Measurements from ENCODE around the gene PEMT.

The PEMT gene

DNA sequence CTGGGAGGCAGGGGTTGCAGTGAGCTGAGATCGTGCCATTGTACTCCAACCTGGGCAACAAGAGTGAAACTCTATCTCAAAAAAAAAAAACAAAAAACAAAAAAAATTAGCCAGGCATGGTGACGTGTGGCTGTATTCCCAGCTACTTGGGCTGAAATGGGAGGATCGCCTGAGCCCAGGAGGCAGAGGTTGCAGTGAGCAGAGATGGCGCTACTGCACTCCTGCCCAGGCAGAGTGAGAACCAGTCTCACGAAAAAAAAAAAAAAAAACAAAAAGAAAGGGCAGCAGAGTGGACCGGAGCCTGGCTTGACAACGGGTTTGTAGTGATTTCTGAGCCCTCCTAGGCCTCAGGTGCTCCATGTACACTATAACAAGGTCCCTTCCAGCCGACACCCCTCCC, 33.1 kb downstream of the PEMT start:
- TF ChIP-seq ZNF274 (IDR thresholded peaks at IDR 0.05; ENCODE audit: low read depth, low read length), result no peak
- H3K4me3 ChIP-seq (ENCODE audit: low read length), result no peak overlapping the region

DNA sequence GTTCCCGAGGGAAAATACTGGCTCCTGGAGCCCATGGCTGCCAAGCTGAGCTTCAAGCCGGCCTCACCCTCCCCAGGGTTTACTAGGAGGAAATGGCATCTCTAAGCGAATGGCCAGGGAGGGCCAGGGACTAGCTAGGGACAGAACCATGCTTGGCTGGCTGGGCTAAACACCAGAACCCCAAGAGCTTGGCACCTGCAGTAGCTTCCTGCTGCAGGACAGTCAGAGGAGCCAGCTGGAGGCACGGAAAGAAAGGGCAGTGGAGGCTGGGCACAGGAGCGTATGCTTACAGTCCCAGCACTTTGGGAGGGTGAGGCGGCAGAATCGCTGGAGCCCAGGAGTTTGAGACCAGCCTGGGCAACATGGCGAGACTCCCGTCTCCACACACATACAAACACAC, 33.7 kb downstream of the PEMT start:
- H3K4me3 ChIP-seq (ENCODE audit: low read length), result no peak overlapping the region
- TF ChIP-seq ZNF274 (IDR thresholded peaks at IDR 0.05; ENCODE audit: low read depth, low read length), result no peak

DNA sequence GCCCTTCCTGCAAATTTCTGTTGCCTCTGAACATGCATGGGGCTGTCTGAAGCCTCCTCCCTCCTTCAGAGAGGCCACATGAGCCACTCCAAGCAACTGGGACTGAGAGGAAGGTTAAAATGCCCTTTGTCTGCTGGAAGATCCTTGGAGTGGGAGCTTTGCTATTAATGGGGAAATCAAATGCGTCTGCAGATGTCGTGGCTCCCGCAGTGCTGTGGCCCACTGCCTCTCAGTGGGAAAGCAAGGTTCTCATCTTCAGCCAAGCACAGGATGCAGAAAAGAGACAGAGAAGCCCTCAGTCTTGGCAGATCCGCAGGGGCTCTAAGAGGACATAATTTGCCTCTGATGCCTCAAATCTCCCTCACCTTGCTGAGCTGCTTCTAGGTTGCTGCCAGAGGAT, 34.8 kb downstream of the PEMT start:
- TF ChIP-seq ZNF274 (IDR thresholded peaks at IDR 0.05; ENCODE audit: low read depth, low read length), result no peak

GRCh38 chr17:17555906-17556305, 35.6 kb downstream of the PEMT start:
- H3K4me3 ChIP-seq (ENCODE audit: low read length), result no peak overlapping the region

More for the DNA sequence above, 34.8 kb downstream of the PEMT start:
- no peak overlapping the region for H3K4me3 ChIP-seq (ENCODE audit: low read length)

DNA sequence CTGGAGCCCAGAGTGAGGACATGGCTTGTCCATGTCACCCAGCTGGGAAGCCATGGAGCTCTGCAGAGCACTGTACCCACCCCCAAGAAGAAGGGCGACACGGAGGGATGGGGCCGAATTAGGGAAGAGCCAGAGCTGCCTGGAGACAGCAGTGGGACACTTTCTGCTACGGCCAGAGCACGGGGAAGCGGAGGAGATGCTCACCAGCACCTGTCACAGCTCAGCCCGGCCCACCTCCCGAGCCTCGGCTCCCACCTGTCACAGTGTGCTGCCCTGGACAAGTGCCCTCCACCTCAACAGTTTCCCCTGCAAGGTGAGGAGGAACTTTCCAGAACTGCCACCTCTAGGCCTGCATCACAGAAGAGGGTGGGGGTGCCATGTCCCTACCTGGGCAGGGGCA, 36.4 kb downstream of the PEMT start:
- no peak overlapping the region for H3K4me3 ChIP-seq (ENCODE audit: low read length)
- TF ChIP-seq ZNF274 (IDR thresholded peaks at IDR 0.05; ENCODE audit: low read depth, low read length), result no peak

More at GRCh38 chr17:17555906-17556305, 35.6 kb downstream of the PEMT start:
- no peak for TF ChIP-seq ZNF274 (IDR thresholded peaks at IDR 0.05; ENCODE audit: low read depth, low read length)

GRCh38 chr17:17554266-17554665, 37.2 kb downstream of the PEMT start:
- no peak overlapping the region for H3K4me3 ChIP-seq (ENCODE audit: low read length)
- TF ChIP-seq ZNF274 (IDR thresholded peaks at IDR 0.05; ENCODE audit: low read depth, low read length), result no peak

DNA sequence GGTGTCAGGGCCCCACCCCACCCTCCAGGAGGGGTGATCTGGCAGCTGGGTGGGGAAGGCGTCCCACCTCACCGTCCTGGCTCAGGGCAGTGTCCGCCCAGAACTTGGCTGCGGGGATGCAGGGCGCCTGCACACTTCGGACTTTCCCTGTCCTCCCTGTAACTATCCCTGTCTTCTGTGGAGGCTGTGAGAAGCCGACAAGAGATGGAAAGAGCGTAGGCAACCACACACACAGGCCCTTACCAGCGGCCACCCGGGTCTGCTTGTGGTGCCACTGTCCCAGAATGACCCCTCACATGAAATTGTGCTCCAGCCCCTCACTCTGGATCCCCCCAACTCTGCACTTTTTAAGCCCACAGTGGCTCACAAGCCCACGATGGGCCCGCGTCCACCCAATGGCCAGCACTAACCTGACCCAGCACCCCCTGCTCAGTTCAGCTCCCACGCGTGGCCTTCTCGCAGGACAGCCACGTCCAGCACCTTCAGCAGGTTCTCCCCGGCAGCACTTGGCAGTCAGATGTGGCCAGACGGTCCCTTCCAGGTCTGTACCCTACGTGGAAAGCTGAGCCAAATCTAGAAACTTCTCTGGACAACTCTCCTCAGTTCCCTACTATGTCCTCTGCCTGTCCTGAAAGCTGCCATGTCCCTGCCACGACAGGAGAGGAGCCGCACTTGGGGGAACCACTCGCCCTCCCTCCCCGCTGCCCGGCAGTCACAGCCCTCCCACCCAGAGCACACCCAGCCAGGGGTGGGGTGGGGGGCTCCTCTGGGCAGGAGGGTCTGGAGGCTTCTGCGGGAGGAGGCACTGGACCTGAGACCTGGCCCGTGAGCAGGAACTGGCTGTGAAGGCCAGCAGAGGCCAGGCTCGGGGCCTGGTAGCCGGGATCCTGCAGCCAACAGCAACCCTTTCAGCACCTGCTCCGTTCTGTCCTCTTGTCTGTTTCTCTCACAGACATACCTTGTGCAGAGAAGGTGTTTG, 38.0 kb downstream of the PEMT start:
- H3K4me3 ChIP-seq (ENCODE audit: low read length), result no peak overlapping the region
- TF ChIP-seq ZNF274 (IDR thresholded peaks at IDR 0.05; ENCODE audit: low read depth, low read length), result no peak

DNA sequence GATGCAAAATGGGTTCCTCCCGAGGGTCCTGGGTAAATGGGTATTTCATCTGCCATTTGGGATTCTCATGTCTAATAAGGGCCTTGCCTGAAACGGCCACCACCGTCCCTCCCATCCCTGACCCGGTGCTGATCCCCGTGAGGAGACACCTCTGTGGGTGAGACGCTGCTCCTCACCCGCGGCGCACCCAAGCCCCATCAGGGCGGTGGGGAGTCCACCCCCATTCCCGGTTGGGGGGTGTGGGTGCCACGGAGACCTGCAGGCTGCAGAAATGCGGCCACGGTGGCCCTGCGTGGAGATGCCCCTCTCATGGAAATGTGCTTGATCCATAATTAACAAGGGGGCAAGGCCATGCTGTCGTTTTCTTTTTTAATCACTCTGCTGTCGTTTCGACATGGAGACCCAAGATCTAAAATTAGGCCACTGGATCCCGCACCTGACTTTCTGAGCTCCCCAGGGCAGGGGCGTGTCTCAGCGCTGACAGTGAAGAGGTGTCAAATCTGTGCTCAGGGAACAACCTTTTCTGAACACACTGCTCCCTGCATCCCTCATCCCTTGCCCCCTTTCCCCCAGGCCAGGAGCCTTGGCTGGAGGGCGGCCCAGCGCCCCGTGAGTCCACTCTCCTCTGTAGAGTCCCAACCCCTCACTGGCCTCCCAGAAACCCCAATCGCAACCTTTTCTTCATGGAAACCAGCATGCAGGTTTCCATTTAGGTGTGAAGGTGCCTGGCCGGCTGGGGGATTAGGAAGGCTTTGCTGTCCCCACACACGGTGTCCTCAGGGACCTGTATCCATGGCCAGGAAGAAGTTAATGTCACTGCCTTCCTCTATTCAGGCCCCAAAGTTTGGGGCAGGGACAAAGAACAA, 38.9 kb downstream of the PEMT start:
- no peak for TF ChIP-seq ZNF274 (IDR thresholded peaks at IDR 0.05; ENCODE audit: low read depth, low read length)
- no peak overlapping the region for H3K4me3 ChIP-seq (ENCODE audit: low read length)

GRCh38 chr17:17551361-17551760, 40.1 kb downstream of the PEMT start:
- TF ChIP-seq ZNF274 (IDR thresholded peaks at IDR 0.05; ENCODE audit: low read depth, low read length), result no peak
- H3K4me3 ChIP-seq (ENCODE audit: low read length), result no peak overlapping the region

DNA sequence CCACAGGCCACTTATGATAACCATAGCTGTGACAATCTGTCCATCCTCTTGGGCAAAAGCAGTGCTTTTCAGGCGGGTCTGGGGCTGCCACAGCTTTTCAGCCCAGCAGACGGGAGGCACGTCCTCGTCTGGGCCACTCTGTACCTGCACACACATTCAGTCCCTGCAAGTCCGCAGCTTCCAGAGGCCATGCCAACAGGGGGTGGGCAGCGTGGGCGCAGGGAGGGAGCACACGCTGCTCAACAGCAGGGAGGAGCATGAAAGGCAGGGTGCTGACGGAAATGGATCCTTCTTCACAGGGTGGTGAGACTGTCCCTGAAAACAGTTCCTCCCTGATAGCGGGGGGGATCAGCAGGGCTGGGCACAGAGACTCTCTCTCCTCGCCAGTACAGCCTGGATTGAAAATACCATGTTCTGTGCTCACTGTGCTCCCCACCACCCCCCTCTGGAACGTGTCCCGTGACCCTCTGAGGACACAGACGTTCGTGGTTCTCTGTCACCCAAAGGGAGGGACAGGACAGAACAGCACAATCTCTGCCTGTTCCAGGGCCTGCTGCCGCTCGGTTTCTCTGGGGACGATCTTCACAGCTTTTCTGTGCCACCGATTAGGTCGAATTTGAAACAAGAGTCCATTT, 41.7 kb downstream of the PEMT start:
- H3K4me3 ChIP-seq (ENCODE audit: low read length), result no peak overlapping the region
- TF ChIP-seq ZNF274 (IDR thresholded peaks at IDR 0.05; ENCODE audit: low read depth, low read length), result no peak

DNA sequence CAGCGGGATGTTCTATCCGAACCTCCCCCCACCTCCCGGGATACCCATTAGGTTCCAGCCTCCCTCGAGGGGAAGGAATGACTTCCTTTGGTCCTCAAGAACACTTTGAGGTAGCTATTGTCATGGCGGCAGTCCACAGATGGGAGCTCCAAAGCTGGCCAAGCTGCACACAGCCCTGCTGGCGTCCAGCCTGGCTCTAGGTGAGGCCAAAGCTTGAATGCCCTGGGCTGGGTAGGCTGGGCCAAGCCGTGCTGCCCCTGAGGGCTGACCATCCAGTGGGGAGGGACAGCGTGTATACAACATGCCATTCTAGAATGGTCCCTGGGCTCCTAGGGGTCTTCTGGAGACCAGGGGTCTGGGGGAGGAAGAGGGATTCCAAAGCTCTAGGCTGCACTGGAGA, 43.5 kb downstream of the PEMT start:
- no peak for TF ChIP-seq ZNF274 (IDR thresholded peaks at IDR 0.05; ENCODE audit: low read depth, low read length)
- H3K4me3 ChIP-seq (ENCODE audit: low read length), result no peak overlapping the region

- no peak overlapping the region for H3K4me3 ChIP-seq (ENCODE audit: low read length)
- TF ChIP-seq ZNF274 (IDR thresholded peaks at IDR 0.05; ENCODE audit: low read depth, low read length), result no peak
Observed at GRCh38 chr17:17547210-17547764, 44.2 kb downstream of the PEMT start.

DNA sequence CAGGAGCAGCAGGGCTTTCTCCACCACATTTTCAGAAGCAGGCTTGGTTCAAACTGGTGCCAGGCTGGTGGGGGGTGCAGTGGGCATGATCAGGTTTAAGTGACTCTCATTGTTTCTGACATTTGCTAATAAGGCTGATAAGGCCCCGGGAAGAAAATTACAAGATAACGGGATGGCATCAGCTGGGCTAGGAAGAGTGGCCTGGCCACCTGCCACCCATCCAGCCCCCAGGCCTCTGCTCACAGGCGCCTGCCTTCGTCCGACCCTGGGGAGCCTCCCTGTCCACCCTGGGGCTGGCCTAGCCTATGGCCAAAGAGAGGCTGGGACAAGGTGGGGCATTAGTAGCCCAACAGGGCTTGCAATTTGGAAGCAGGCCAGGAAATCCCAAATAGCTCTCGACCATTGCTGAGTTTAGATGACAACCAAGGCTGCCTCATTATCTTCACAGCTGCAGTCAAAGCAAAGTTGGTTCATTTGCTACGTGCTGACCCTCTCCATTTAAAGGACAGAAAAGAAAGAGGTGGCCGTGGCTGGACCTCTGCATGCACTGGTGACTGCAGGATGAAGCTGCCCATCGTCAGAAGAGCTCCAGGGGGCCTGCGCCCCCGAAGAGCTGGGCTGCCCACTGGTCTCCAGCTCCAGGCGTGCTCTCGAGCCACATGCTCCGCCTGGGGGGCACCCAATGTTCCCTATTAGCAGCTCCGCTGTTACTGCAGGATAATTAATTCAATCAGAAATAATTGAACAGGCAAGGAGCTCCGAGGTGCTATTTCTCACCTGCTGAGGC, 44.9 kb downstream of the PEMT start:
- TF ChIP-seq ZNF274 (IDR thresholded peaks at IDR 0.05; ENCODE audit: low read depth, low read length), result no peak
- no peak overlapping the region for H3K4me3 ChIP-seq (ENCODE audit: low read length)

Measured in GM08714 (cell line).